ENCODE results near the gene TTC21A.

- TF ChIP-seq, protein P1, sequence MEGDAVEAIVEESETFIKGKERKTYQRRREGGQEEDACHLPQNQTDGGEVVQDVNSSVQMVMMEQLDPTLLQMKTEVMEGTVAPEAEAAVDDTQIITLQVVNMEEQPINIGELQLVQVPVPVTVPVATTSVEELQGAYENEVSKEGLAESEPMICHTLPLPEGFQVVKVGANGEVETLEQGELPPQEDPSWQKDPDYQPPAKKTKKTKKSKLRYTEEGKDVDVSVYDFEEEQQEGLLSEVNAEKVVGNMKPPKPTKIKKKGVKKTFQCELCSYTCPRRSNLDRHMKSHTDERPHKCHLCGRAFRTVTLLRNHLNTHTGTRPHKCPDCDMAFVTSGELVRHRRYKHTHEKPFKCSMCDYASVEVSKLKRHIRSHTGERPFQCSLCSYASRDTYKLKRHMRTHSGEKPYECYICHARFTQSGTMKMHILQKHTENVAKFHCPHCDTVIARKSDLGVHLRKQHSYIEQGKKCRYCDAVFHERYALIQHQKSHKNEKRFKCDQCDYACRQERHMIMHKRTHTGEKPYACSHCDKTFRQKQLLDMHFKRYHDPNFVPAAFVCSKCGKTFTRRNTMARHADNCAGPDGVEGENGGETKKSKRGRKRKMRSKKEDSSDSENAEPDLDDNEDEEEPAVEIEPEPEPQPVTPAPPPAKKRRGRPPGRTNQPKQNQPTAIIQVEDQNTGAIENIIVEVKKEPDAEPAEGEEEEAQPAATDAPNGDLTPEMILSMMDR (conservative IDR thresholded peaks at IDR 0.05): no peak
- TF ChIP-seq EZH2 (IDR thresholded peaks at IDR 0.05; ENCODE audit: low read depth): no peak
Measured at GRCh38 chr3:39106851-39107387, 561 bp upstream of the TTC21A start.

All from PC-9 (cell line).